ENCODE data around the gene DCUN1D1. TPM values are rescaled to one million over a fixed set of nuclear protein-coding genes. Genes with fewer than 3 reads are reported as not detected.

The DCUN1D1 gene
- total RNA-seq, 2 donors from 2014 or later, result 14.2 to 23.5 TPM

GRCh38 chr3:182954553-182955235 lies 25.6 kb downstream of the DCUN1D1 start:
- no peak overlapping the region for H3K27ac ChIP-seq
- H3K4me1 ChIP-seq, result peaks cover 0 to 1% of the 10 kb centered on the region in 2 donors
- H3K9me3 ChIP-seq, result no peaks in the 10 kb centered on the region
- no peak for TF ChIP-seq CTCF (IDR thresholded peaks at IDR 0.05)
- no peak for DNase-seq (ENCODE audit: low spot score)
- no peaks in the 10 kb centered on the region for H3K27me3 ChIP-seq
- H3K36me3 ChIP-seq, result peaks cover 5% of the 10 kb centered on the region
- no peak overlapping the region for H3K4me3 ChIP-seq

- H3K36me3 ChIP-seq, result peaks cover 25% of the 10 kb centered on the region
- no peaks in the 10 kb centered on the region for H3K9me3 ChIP-seq
- no peaks in the 10 kb centered on the region for H3K27me3 ChIP-seq
- no peak for DNase-seq (ENCODE audit: low spot score)
- no peak for TF ChIP-seq CTCF (IDR thresholded peaks at IDR 0.05)
- no peak overlapping the region for H3K27ac ChIP-seq
- H3K4me3 ChIP-seq, result no peak overlapping the region
- no peaks in the 10 kb centered on the region for H3K4me1 ChIP-seq
These were observed 30.6 kb downstream of the DCUN1D1 start for GRCh38 chr3:182949688-182950087.

GRCh38 chr3:182948305-182948704 lies 32.0 kb downstream of the DCUN1D1 start:
- Histone ChIP-seq H3K36me3 (peaks cover 24% of the 10 kb centered on the region), H3K27me3 (no peaks in the 10 kb centered on the region), H3K4me3 (no peak overlapping the region), H3K27ac (no peak overlapping the region), H3K4me1 (no peaks in the 10 kb centered on the region), H3K9me3 (no peaks in the 10 kb centered on the region)
- no peak for TF ChIP-seq CTCF (IDR thresholded peaks at IDR 0.05)
- no peak for DNase-seq (ENCODE audit: low spot score)

- no peaks in the 10 kb centered on the region for H3K27me3 ChIP-seq
- no peak overlapping the region for H3K27ac ChIP-seq
- no peaks in the 10 kb centered on the region for H3K9me3 ChIP-seq
- no peak overlapping the region for H3K4me3 ChIP-seq
- no peaks in the 10 kb centered on the region for H3K4me1 ChIP-seq
- H3K36me3 ChIP-seq, result peaks cover 24% of the 10 kb centered on the region
- no peak for DNase-seq (ENCODE audit: low spot score)
- no peak for TF ChIP-seq CTCF (IDR thresholded peaks at IDR 0.05)
These were observed 32.5 kb downstream of the DCUN1D1 start for GRCh38 chr3:182947888-182948287.

- TF ChIP-seq CTCF (IDR thresholded peaks at IDR 0.05), result no peak
- Histone ChIP-seq H3K36me3 (peaks cover 21% of the 10 kb centered on the region), H3K4me3 (no peak overlapping the region), H3K27ac (no peak overlapping the region), H3K27me3 (no peaks in the 10 kb centered on the region), H3K4me1 (peaks cover 0 to 6% of the 10 kb centered on the region in 2 donors), H3K9me3 (no peaks in the 10 kb centered on the region)
- DNase-seq (ENCODE audit: low spot score), result no peak
These were observed 38.6 kb downstream of the DCUN1D1 start for GRCh38 chr3:182941719-182942118.
